Breast epithelium (tissue), 4 donors: Measurements from ENCODE around the gene RBCK1. TPM values are rescaled to one million over a fixed set of nuclear protein-coding genes. Genes with fewer than 3 reads are reported as not detected.

Source experiments
- DNase-seq, 2 donors: peaks; one replicate each; pipeline ENCODE4 v3.0.0-alpha.2; 2019; ENCODE audit warnings: low spot score in 2 of 2
- H3K27ac ChIP-seq, 2 donors: fragments of 200-600 bp; sonication (generic) in 1 of 2; one replicate each; pipeline ENCODE4 v1.5.1; 2016 to 2019; ENCODE audit warnings: mild to moderate bottlenecking in 1 of 2
- H3K27me3 ChIP-seq, 2 donors: fragments of 200-600 bp; sonication (generic) in 1 of 2; one replicate each; pipeline versions ENCODE4 v1.5.1 to v1.6.0; 2017 to 2019; ENCODE audit warnings: control low read depth in 1 of 2, mild to moderate bottlenecking in 1 of 2
- H3K36me3 ChIP-seq: fragments of 200-600 bp; one replicate; pipeline ENCODE4 v1.5.1; 2019
- H3K4me1 ChIP-seq, 2 donors: fragments of 200-600 bp; sonication (generic); one replicate each; pipeline ENCODE4 v1.5.1; 2016 to 2019; ENCODE audit warnings: control low read depth in 1 of 2
- H3K4me3 ChIP-seq, 3 donors: fragments of 200-600 bp; sonication (generic); 1 replicate in 2 of 3; 2 replicates in 1 of 3; pipeline ENCODE4 v1.5.1; 2016 to 2019; ENCODE audit warnings: mild to moderate bottlenecking in 3 of 3, moderate library complexity in 2 of 3
- H3K9me3 ChIP-seq, 2 donors: fragments of 200-600 bp; sonication (generic) in 1 of 2; one replicate each; pipeline ENCODE4 v1.5.1; 2016 to 2019; ENCODE audit warnings: control low read depth in 1 of 2
- CTCF ChIP-seq, 3 donors: fragments of 450-650 bp; IDR thresholded peaks; one replicate each; pipeline ENCODE4 v1.5.1; 2016 to 2017; ENCODE audit warnings: antibody characterized with exemption in 3 of 3, mild to moderate bottlenecking in 3 of 3, moderate library complexity in 3 of 3
- POLR2A ChIP-seq: fragments of 450-650 bp; IDR thresholded peaks from one replicate; pipeline ENCODE4 v1.6.1; 2016; ENCODE audit warnings: antibody characterized with exemption, mild to moderate bottlenecking, moderate library complexity
- POLR2AphosphoS5 ChIP-seq, 3 donors: sonication (generic); formaldehyde crosslinking; IDR thresholded peaks; one replicate each; pipeline ENCODE4 v1.6.1; 2017; ENCODE audit warnings: antibody characterized with exemption in 3 of 3
- intact Hi-C: fragments of 100-400 bp; cut with DNase I; formaldehyde crosslinking; loops from one replicate; pipeline ENCODE4 v1.15.1; 2023; ENCODE audit warnings: low total_unique reads
- total RNA-seq, 3 donors: library from RNA; depleted of rRNA; stranded (reverse); fragments of >200 nt; gene quantifications; one replicate each; pipeline ENCODE4 v1.1.0, GENCODE V29; 2016

Gene RBCK1
- total RNA-seq, 3 donors from 2014 or later, result 61.3 to 69.5 (median 66.2) TPM

GRCh38 chr20:436476-436875 is 28.4 kb downstream of the RBCK1 start:
- no peaks in the 10 kb centered on the region for H3K4me1 ChIP-seq
- H3K27ac ChIP-seq, result no peak overlapping the region
- TF ChIP-seq POLR2A, result no peak
- no peak for TF ChIP-seq CTCF (IDR thresholded peaks at IDR 0.05)
- no peak for TF ChIP-seq POLR2AphosphoS5 (IDR thresholded peaks at IDR 0.05)
- intact Hi-C loops, result no loop called here
- no peaks in the 10 kb centered on the region for H3K36me3 ChIP-seq
- no peak for DNase-seq
- H3K4me3 ChIP-seq, result no peak overlapping the region
- H3K27me3 ChIP-seq, result no peaks in the 10 kb centered on the region
- no peaks in the 10 kb centered on the region for H3K9me3 ChIP-seq

- intact Hi-C loops, result no loop called here
Observed at GRCh38 chr20:437787-438486, 29.8 kb downstream of the RBCK1 start.

GRCh38 chr20:438571-439469 is 30.7 kb downstream of the RBCK1 start:
- DNase-seq, result peak in 1 of 2 donors; percentile 38
- no peak overlapping the region for H3K4me3 ChIP-seq
- intact Hi-C loops, result no loop called here
- no peaks in the 10 kb centered on the region for H3K27me3 ChIP-seq
- no peaks in the 10 kb centered on the region for H3K36me3 ChIP-seq
- no peak overlapping the region for H3K27ac ChIP-seq
- TF ChIP-seq CTCF (IDR thresholded peaks at IDR 0.05), result no peak
- no peak for TF ChIP-seq POLR2AphosphoS5 (IDR thresholded peaks at IDR 0.05)
- H3K9me3 ChIP-seq, result no peaks in the 10 kb centered on the region
- no peaks in the 10 kb centered on the region for H3K4me1 ChIP-seq

More at GRCh38 chr20:437787-438486, 29.8 kb downstream of the RBCK1 start:
- no peak for TF ChIP-seq POLR2AphosphoS5 (IDR thresholded peaks at IDR 0.05)
- no peak for TF ChIP-seq CTCF (IDR thresholded peaks at IDR 0.05)
- H3K4me3 ChIP-seq, result no peak overlapping the region
- H3K9me3 ChIP-seq, result no peaks in the 10 kb centered on the region
- H3K27ac ChIP-seq, result no peak overlapping the region
- H3K36me3 ChIP-seq, result no peaks in the 10 kb centered on the region
- DNase-seq, result peak in 1 of 2 donors; percentile 35
- no peaks in the 10 kb centered on the region for H3K4me1 ChIP-seq
- no peaks in the 10 kb centered on the region for H3K27me3 ChIP-seq

GRCh38 chr20:440148-440547 is 32.0 kb downstream of the RBCK1 start:
- Histone ChIP-seq H3K27me3 (no peaks in the 10 kb centered on the region), H3K4me1 (no peaks in the 10 kb centered on the region), H3K36me3 (no peaks in the 10 kb centered on the region), H3K4me3 (no peak overlapping the region), H3K27ac (no peak overlapping the region), H3K9me3 (no peaks in the 10 kb centered on the region)
- DNase-seq, result peak in 1 of 2 donors; percentile 6
- TF ChIP-seq POLR2AphosphoS5 (IDR thresholded peaks at IDR 0.05) (no peak), CTCF (IDR thresholded peaks at IDR 0.05) (no peak), POLR2A (no peak)
- intact Hi-C loops, result loop anchor here (10.0 kb wide), 1 partner anchor 1235 kb away; no protein-coding TSS in a partner anchor

GRCh38 chr20:440636-441035 is 32.5 kb downstream of the RBCK1 start:
- intact Hi-C loops, result loop anchor here (10.0 kb wide), 1 partner anchor 1234 kb away; no protein-coding TSS in a partner anchor
- DNase-seq, result no peak

More at GRCh38 chr20:440636-441035, 32.5 kb downstream of the RBCK1 start:
- no peaks in the 10 kb centered on the region for H3K9me3 ChIP-seq
- no peak overlapping the region for H3K4me3 ChIP-seq
- H3K27me3 ChIP-seq, result no peaks in the 10 kb centered on the region
- no peaks in the 10 kb centered on the region for H3K4me1 ChIP-seq
- no peak overlapping the region for H3K27ac ChIP-seq
- H3K36me3 ChIP-seq, result no peaks in the 10 kb centered on the region
- TF ChIP-seq POLR2A, result no peak
- no peak for TF ChIP-seq CTCF (IDR thresholded peaks at IDR 0.05)
- TF ChIP-seq POLR2AphosphoS5 (IDR thresholded peaks at IDR 0.05), result no peak
